T-helper 2 cell (primary cell): ENCODE data around the gene ZNF17.

Experiments
- DNase-seq, 5 experiments: peaks; one replicate each; pipeline versions ENCODE4 v3.0.0 to v3.0.0-alpha.2; 2012 to 2022

ZNF17 gene

GRCh38 chr19:57434386-57435061 lies 23.6 kb downstream of the ZNF17 start:
- DNase-seq = no peak

GRCh38 chr19:57435062-57435978 lies 24.4 kb downstream of the ZNF17 start, which contains the start of gene ZNF749:
ZNF749 (plus strand) TSS chr19:57435325; CDS start chr19:57435579, 254 bp downstream.
- peak; percentile 75 to 98 (median 95) for DNase-seq

- no peak for DNase-seq
Measured at GRCh38 chr19:57436417-57436816, 25.5 kb downstream of the ZNF17 start.

GRCh38 chr19:57437931-57438330 lies 27.0 kb downstream of the ZNF17 start:
- DNase-seq = no peak

- no peak for DNase-seq
Measured at GRCh38 chr19:57438925-57439324, 28.0 kb downstream of the ZNF17 start.

GRCh38 chr19:57441979-57442752 lies 31.2 kb downstream of the ZNF17 start:
- DNase-seq = no peak

GRCh38 chr19:57443121-57443696 lies 32.2 kb downstream of the ZNF17 start:
- DNase-seq = no peak

- DNase-seq = no peak
Measured at GRCh38 chr19:57452307-57452706, 41.3 kb downstream of the ZNF17 start.

GRCh38 chr19:57465680-57466381 lies 54.9 kb downstream of the ZNF17 start:
- peak in 1 of 5 experiments; percentile 59 for DNase-seq

- no peak for DNase-seq
Measured at GRCh38 chr19:57466489-57466888, 55.5 kb downstream of the ZNF17 start.
